Activated T-cell treated with anti-CD3 and anti-CD28 coated beads, Interleukin-2, amount 50 U/mL, for 1 hour (primary cell): ENCODE measurements around the gene USF1.
A peak's percentile ranks its signal among the peaks of the same experiment; 100 is the strongest.

Experiments
- DNase-seq: peaks from one replicate; pipeline ENCODE4 v3.0.0-alpha.2; 2020

Gene USF1

GRCh38 chr1:161045736-161046604 lies at the start of gene USF1:
Gene USF1 (minus strand): TSS chr1:161045977. CDS start chr1:161043275, 2,702 bp downstream.
- DNase-seq, result peak; percentile 95

GRCh38 chr1:161095230-161095629 lies 49.5 kb upstream of the USF1 start:
- DNase-seq, result no peak

GRCh38 chr1:161094481-161094880 lies 48.7 kb upstream of the USF1 start:
- no peak for DNase-seq

GRCh38 chr1:161092621-161093028 lies 46.8 kb upstream of the USF1 start:
- no peak for DNase-seq

GRCh38 chr1:161091796-161092507 lies 46.2 kb upstream of the USF1 start:
- no peak for DNase-seq

- DNase-seq, result no peak
Measured at GRCh38 chr1:161091093-161091492, 45.3 kb upstream of the USF1 start.

GRCh38 chr1:161090617-161091016 lies 44.8 kb upstream of the USF1 start:
- no peak for DNase-seq

GRCh38 chr1:161089938-161090337 lies 44.2 kb upstream of the USF1 start:
- DNase-seq, result no peak

- DNase-seq, result no peak
Measured at GRCh38 chr1:161089251-161089924, 43.6 kb upstream of the USF1 start, which contains the start of gene NECTIN4. Gene NECTIN4 (minus strand): TSS chr1:161089558. CDS start chr1:161089296, 262 bp downstream.

- DNase-seq, result no peak
Measured at GRCh38 chr1:161088587-161089110, 42.9 kb upstream of the USF1 start.

- DNase-seq, result no peak
Measured at GRCh38 chr1:161086457-161086856, 40.7 kb upstream of the USF1 start.

GRCh38 chr1:161085165-161085564 lies 39.4 kb upstream of the USF1 start:
- no peak for DNase-seq

- no peak for DNase-seq
Measured at GRCh38 chr1:161084597-161084988, 38.8 kb upstream of the USF1 start.

GRCh38 chr1:161083748-161084596 lies 38.2 kb upstream of the USF1 start:
- DNase-seq, result no peak

- DNase-seq, result no peak
Measured at GRCh38 chr1:161082996-161083747, 37.4 kb upstream of the USF1 start.

GRCh38 chr1:161082483-161082882 lies 36.7 kb upstream of the USF1 start:
- DNase-seq, result no peak

- no peak for DNase-seq
Measured at GRCh38 chr1:161081519-161081918, 35.7 kb upstream of the USF1 start.

- no peak for DNase-seq
Measured at GRCh38 chr1:161080441-161081405, 34.9 kb upstream of the USF1 start.

GRCh38 chr1:161079436-161080110 lies 33.8 kb upstream of the USF1 start:
- no peak for DNase-seq

- no peak for DNase-seq
Measured at GRCh38 chr1:161077426-161077825, 31.6 kb upstream of the USF1 start.
